ENCODE data around the gene ARHGAP10. TPM values are rescaled to one million over a fixed set of nuclear protein-coding genes. Genes with fewer than 3 reads are reported as not detected.

Gene ARHGAP10
- total RNA-seq, 1 donor from 2014 or later, result 20.2 TPM

DNA sequence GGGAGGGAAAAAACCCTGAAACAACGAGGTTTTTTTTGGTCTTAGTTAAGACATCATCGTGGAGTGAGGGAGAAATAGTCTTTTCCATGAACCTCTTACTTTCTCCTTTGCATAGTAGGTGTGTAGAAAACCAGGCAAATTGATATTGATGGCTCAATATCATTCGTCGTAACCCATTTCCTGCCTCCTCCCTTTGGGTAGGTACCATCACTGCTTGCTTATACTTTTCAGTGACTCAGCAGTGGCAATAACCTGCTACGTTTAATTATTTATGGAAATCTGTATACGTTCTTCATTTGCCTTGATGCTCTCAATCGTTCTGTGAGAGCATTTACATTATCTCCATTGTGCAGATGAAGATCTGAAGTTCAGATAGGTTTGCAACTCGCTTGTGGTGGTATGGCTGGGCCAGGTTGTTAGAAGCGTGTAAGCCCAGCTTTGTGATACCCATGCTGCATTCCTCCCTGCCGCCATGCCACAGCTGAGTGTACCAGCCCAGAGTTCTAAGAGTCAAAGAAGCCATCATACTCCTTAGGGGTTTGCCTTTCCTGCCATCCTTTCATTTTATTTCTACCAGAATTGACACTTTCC, 212.9 kb downstream of the ARHGAP10 start:
- TF ChIP-seq, protein P1, sequence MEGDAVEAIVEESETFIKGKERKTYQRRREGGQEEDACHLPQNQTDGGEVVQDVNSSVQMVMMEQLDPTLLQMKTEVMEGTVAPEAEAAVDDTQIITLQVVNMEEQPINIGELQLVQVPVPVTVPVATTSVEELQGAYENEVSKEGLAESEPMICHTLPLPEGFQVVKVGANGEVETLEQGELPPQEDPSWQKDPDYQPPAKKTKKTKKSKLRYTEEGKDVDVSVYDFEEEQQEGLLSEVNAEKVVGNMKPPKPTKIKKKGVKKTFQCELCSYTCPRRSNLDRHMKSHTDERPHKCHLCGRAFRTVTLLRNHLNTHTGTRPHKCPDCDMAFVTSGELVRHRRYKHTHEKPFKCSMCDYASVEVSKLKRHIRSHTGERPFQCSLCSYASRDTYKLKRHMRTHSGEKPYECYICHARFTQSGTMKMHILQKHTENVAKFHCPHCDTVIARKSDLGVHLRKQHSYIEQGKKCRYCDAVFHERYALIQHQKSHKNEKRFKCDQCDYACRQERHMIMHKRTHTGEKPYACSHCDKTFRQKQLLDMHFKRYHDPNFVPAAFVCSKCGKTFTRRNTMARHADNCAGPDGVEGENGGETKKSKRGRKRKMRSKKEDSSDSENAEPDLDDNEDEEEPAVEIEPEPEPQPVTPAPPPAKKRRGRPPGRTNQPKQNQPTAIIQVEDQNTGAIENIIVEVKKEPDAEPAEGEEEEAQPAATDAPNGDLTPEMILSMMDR (IDR thresholded peaks at IDR 0.05), result no peak
- no peak for TF ChIP-seq EZH2 (IDR thresholded peaks at IDR 0.05)
- TF ChIP-seq EZH2phosphoT487 (IDR thresholded peaks at IDR 0.05), result no peak

DNA sequence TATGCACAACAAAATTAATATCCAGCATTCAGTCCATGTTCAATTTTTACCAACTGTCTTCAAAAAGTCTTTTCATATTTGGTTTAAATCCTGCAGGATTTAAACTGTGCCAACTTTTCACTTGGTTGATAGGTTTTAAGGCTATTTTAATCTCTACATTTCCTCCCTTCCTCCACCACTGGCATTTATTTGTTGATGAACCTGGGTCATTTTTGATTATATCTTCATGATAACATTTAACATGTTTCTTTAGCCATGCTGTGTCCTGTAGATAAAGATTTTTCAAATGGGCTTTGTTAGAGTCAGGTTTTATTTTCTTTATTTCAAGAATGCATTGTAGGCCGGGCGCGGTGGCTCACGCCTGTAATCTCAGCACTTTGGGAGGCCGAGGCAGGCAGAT, 216.4 kb downstream of the ARHGAP10 start:
- Mint-ChIP-seq H3K9me3 (no peaks in the 10 kb centered on the region), H3K36me3 (peaks cover 12% of the 10 kb centered on the region), H3K4me3 (no peak overlapping the region), H3K4me1 (no peaks in the 10 kb centered on the region), H3K27me3 (ENCODE audit: insufficient read depth, low read depth) (no peaks in the 10 kb centered on the region), H3K27ac (no peak overlapping the region)
- no peaks in the 10 kb centered on the region for H3K9me3 ChIP-seq (ENCODE audit: low read depth)
- H3K4me1 ChIP-seq, result no peaks in the 10 kb centered on the region
- no peaks in the 10 kb centered on the region for H3K79me2 ChIP-seq (ENCODE audit: low read depth)
- no peaks in the 10 kb centered on the region for H4K20me1 ChIP-seq (ENCODE audit: low read depth)
- H3K4me3 ChIP-seq, result no peak overlapping the region
- no peaks in the 10 kb centered on the region for H3F3A ChIP-seq (ENCODE audit: low read depth)
- TF ChIP-seq EZH2 (IDR thresholded peaks at IDR 0.05) (no peak), EZH2phosphoT487 (IDR thresholded peaks at IDR 0.05) (no peak)
- TF ChIP-seq, protein P1 (IDR thresholded peaks at IDR 0.05), result no peak
- no peak overlapping the region for H3K9ac ChIP-seq
- no peak overlapping the region for H2AFZ ChIP-seq (replicated peaks)
- no peak overlapping the region for H3K27ac ChIP-seq
- no peak for DNase-seq (ENCODE audit: low spot score)
- no peaks in the 10 kb centered on the region for H3K27me3 ChIP-seq
- H3K36me3 ChIP-seq, result peaks cover 13% of the 10 kb centered on the region
- no peak overlapping the region for H3K4me2 ChIP-seq

More for the DNA sequence above, 212.9 kb downstream of the ARHGAP10 start:
- H3K36me3 ChIP-seq, result peaks cover 6% of the 10 kb centered on the region
- no peak overlapping the region for H3K27ac ChIP-seq
- H3K36me3 Mint-ChIP-seq, result peaks cover 5% of the 10 kb centered on the region
- H3K9me3 ChIP-seq (ENCODE audit: low read depth), result no peaks in the 10 kb centered on the region
- H3K4me1 Mint-ChIP-seq, result no peaks in the 10 kb centered on the region
- no peaks in the 10 kb centered on the region for H3F3A ChIP-seq (ENCODE audit: low read depth)
- H3K79me2 ChIP-seq (ENCODE audit: low read depth), result no peaks in the 10 kb centered on the region
- no peak overlapping the region for H3K4me3 ChIP-seq
- H4K20me1 ChIP-seq (ENCODE audit: low read depth), result no peaks in the 10 kb centered on the region
- H3K27ac Mint-ChIP-seq, result no peak overlapping the region
- no peak overlapping the region for H2AFZ ChIP-seq (replicated peaks)
- H3K9me3 Mint-ChIP-seq, result no peaks in the 10 kb centered on the region
- no peak overlapping the region for H3K4me2 ChIP-seq
- no peaks in the 10 kb centered on the region for H3K27me3 Mint-ChIP-seq (ENCODE audit: insufficient read depth, low read depth)
- no peak for DNase-seq (ENCODE audit: low spot score)
- no peak overlapping the region for H3K9ac ChIP-seq
- H3K27me3 ChIP-seq, result no peaks in the 10 kb centered on the region
- H3K4me3 Mint-ChIP-seq, result no peak overlapping the region
- peaks cover 10% of the 10 kb centered on the region for H3K4me1 ChIP-seq

DNA sequence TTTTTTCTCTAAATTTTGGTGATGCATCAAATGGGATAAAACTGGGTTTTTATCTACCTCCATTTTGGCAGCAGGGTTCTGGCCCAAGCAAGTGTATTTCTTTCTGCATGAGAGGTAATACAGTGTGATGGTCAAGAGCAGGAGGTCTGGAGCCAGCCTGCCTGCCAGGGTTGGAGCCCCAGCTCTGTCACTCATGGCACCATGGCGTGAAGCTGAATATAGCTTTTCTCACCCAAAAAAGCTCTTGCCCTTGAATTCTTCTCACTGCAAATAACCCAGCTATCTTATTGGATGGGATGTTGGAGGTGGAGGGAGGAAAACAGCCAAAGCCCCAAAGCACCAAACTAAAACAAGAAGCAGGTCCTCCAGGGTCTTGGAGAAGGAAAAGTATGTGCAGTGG, 218.4 kb downstream of the ARHGAP10 start:
- H3K36me3 ChIP-seq, result peaks cover 13% of the 10 kb centered on the region
- H3K27ac Mint-ChIP-seq, result no peak overlapping the region
- peaks cover 12% of the 10 kb centered on the region for H3K36me3 Mint-ChIP-seq
- no peaks in the 10 kb centered on the region for H3F3A ChIP-seq (ENCODE audit: low read depth)
- H4K20me1 ChIP-seq (ENCODE audit: low read depth), result no peaks in the 10 kb centered on the region
- no peak overlapping the region for H3K9ac ChIP-seq
- H3K4me3 ChIP-seq, result no peak overlapping the region
- H3K9me3 ChIP-seq (ENCODE audit: low read depth), result no peaks in the 10 kb centered on the region
- H3K79me2 ChIP-seq (ENCODE audit: low read depth), result no peaks in the 10 kb centered on the region
- H3K9me3 Mint-ChIP-seq, result no peaks in the 10 kb centered on the region
- H2AFZ ChIP-seq (replicated peaks), result no peak overlapping the region
- H3K27me3 ChIP-seq, result no peaks in the 10 kb centered on the region
- H3K4me1 Mint-ChIP-seq, result no peaks in the 10 kb centered on the region
- no peak overlapping the region for H3K4me2 ChIP-seq
- TF ChIP-seq EZH2 (IDR thresholded peaks at IDR 0.05), result no peak
- no peak for TF ChIP-seq EZH2phosphoT487 (IDR thresholded peaks at IDR 0.05)
- TF ChIP-seq, protein P1 (IDR thresholded peaks at IDR 0.05), result no peak
- H3K4me1 ChIP-seq, result no peaks in the 10 kb centered on the region
- H3K27ac ChIP-seq, result no peak overlapping the region
- no peaks in the 10 kb centered on the region for H3K27me3 Mint-ChIP-seq (ENCODE audit: insufficient read depth, low read depth)
- no peak overlapping the region for H3K4me3 Mint-ChIP-seq
- no peak for DNase-seq (ENCODE audit: low spot score)

All from neural progenitor cell (in vitro differentiated cells).